ENCODE data around the gene CRKL.

Gene CRKL

GRCh38 chr22:20953668-20954500 lies 36.7 kb downstream of the CRKL start:
- no peak for DNase-seq (ENCODE audit: low spot score)
- in situ Hi-C loops (cut with MboI; ENCODE audit: low sequenced_read_pairs, unreplicated experiment), result no loop called here
- TF ChIP-seq, protein P1, sequence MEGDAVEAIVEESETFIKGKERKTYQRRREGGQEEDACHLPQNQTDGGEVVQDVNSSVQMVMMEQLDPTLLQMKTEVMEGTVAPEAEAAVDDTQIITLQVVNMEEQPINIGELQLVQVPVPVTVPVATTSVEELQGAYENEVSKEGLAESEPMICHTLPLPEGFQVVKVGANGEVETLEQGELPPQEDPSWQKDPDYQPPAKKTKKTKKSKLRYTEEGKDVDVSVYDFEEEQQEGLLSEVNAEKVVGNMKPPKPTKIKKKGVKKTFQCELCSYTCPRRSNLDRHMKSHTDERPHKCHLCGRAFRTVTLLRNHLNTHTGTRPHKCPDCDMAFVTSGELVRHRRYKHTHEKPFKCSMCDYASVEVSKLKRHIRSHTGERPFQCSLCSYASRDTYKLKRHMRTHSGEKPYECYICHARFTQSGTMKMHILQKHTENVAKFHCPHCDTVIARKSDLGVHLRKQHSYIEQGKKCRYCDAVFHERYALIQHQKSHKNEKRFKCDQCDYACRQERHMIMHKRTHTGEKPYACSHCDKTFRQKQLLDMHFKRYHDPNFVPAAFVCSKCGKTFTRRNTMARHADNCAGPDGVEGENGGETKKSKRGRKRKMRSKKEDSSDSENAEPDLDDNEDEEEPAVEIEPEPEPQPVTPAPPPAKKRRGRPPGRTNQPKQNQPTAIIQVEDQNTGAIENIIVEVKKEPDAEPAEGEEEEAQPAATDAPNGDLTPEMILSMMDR (IDR thresholded peaks at IDR 0.05; ENCODE audit: borderline replicate concordance, control extremely low read depth, extremely low read depth, insufficient read depth, missing control alignments), result no peak

DNA sequence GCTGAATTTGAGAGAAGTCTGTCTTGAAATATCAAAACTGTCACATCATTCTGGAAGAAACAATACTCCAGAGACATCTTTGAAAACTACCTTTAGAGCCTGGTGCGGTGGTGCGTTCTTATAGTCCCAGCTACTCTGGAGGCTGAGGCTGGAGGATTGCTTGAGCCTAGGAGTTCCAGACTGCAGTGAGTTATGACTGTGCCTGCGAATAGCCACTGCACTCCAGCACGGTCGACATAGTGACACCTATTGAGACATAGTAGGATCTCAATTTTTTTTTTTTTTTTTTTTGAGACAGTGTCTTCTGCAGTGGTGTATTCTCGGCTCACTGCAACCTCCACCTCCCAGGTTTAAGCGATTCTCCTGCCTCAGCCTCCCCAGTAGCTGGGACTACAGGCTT lies 38.3 kb downstream of the CRKL start:
- in situ Hi-C loops (cut with MboI; ENCODE audit: low sequenced_read_pairs, unreplicated experiment), result no loop called here
- TF ChIP-seq, protein P1 (IDR thresholded peaks at IDR 0.05; ENCODE audit: borderline replicate concordance, control extremely low read depth, extremely low read depth, insufficient read depth, missing control alignments), result no peak
- DNase-seq (ENCODE audit: low spot score), result no peak

DNA sequence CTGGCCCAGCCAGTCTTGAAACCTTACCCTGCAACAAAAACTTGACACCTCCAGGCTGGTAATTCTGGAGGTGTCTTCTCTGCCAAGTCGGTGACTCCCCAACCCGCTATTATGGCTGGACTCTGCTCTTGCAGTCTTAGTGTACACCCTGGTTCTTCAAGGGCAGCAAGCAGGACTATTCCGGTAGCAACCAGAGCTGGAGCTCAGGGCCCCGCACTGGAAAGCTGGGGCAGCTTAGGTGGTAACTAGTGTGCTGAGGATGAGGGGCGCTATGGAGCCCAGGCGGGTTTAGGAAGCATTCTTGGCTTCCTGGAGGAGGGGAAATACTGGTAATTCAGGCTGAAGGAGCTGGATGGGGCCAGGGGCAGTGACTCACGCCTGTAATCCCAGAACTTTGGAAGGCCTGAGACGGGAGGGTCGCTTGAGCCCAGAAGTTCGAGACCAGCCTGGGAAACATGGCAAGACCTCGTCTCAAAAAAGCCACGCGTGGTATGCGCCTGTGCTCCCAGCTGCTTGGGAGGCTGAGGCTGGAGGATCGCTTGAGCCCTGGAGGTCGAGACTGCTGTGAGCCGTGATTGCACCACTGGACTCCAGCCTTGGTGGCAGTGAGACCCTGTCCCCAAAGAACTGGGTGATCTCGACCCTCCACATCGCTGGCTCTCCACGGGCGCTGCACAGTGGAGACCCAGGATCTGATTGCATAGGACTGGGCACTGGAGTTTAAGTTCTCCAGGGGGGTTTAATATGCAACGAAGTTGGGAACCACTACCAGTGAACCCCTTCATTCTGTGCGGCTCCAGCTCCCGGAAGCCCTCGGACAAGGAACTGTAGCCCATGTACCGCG lies 39.3 kb downstream of the CRKL start:
- no peak for DNase-seq (ENCODE audit: low spot score)
- TF ChIP-seq, protein P1 (IDR thresholded peaks at IDR 0.05; ENCODE audit: borderline replicate concordance, control extremely low read depth, extremely low read depth, insufficient read depth, missing control alignments), result no peak
- in situ Hi-C loops (cut with MboI; ENCODE audit: low sequenced_read_pairs, unreplicated experiment), result no loop called here

DNA sequence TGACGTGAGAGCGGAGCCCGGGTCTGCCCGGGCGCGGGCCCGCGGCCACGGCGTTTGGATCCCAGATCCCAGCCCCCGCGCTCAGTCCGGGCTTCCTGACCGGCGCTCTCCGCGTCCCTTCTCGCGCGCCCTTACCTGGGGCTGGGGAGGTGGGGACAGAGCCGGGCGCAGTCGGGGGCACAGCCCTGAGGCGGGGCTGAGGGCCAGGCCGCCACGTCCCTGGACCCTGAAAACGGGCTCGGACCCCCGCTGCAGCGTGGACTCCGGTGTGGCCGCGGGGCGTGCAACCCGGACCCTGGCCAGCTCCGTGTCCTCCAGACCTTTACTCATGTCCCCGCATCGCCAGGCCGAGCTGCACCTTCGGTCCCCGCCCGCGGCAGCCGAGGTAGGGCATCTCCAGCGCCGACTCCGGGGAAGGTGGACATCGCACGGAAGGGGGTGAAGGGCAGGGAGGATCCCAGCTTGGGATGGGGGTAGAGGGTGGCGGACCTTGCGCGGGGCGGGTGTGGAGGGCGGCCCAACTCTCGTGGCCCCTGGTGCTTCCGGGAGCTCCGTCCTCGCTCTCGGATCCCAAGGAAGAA lies 40.0 kb downstream of the CRKL start:
- in situ Hi-C loops (cut with MboI; ENCODE audit: low sequenced_read_pairs, unreplicated experiment), result no loop called here
- peak; percentile 63 for DNase-seq (ENCODE audit: low spot score)
- TF ChIP-seq, protein P1 (IDR thresholded peaks at IDR 0.05; ENCODE audit: borderline replicate concordance, control extremely low read depth, extremely low read depth, insufficient read depth, missing control alignments), result no peak

- in situ Hi-C loops (cut with MboI; ENCODE audit: low sequenced_read_pairs, unreplicated experiment), result no loop called here
- DNase-seq (ENCODE audit: low spot score), result peak; percentile 83
- TF ChIP-seq, protein P1 (IDR thresholded peaks at IDR 0.05; ENCODE audit: borderline replicate concordance, control extremely low read depth, extremely low read depth, insufficient read depth, missing control alignments), result no peak
Measured at GRCh38 chr22:20957683-20958431, 40.6 kb downstream of the CRKL start.
